Nasal cavity respiratory epithelium epithelial cell of viscerocranial mucosa (primary cell): Measurements from ENCODE around the gene TNFSF18. TPM values are rescaled to one million over a fixed set of nuclear protein-coding genes. Genes with fewer than 3 reads are reported as not detected.

Source experiments
- total RNA-seq: library from RNA; depleted of rRNA; stranded (reverse); fragments of >200 nt; gene quantifications from 2 replicates; pipeline ENCODE4 v1.2.3, GENCODE V29; 2014

Gene TNFSF18
- under 0.01 TPM in 1 of 2 replicates, not detected in the other for total RNA-seq

GRCh38 chr1:173050865-173051264 lies at the start of gene TNFSF18:
TNFSF18 (minus strand) TSS chr1:173050941; CDS start chr1:173050896, 45 bp downstream.

Other genes with a start within 250 kb of the TNFSF18 start
- 0.34 and 1.4 TPM in 2 replicates for gene TNFSF4, start 156.4 kb upstream of the TNFSF18 start, total RNA-seq